CD4-positive, alpha-beta T cell (primary cell): ENCODE measurements around the gene HABP4. TPM values are rescaled to one million over a fixed set of nuclear protein-coding genes. Genes with fewer than 3 reads are reported as not detected.

Experiments used
- ATAC-seq: fragments of 200-7000 bp; cut with Tn5 transposase; one replicate; pipeline ENCODE4 v1.10.0; 2022; ENCODE audit warnings: mild to moderate bottlenecking; ENCODE audit not compliant: poor library complexity
- CTCF ChIA-PET: fragments of 350-600 bp; sonication (Branson Sonifier 250); formaldehyde crosslinking; loops from one replicate; lab custom pipeline; 2021; ENCODE audit warnings: antibody characterized with exemption, inconsistent platforms; lab: Charles Lee
- POLR2A ChIA-PET: fragments of 350-600 bp; sonication (Branson Sonifier 250); formaldehyde crosslinking; loops from one replicate; lab custom pipeline; 2021; ENCODE audit warnings: antibody characterized with exemption, inconsistent platforms; lab: Charles Lee
- DNase-seq, 14 experiments: peaks; one replicate each; pipeline ENCODE4 v3.0.0-alpha.2; 2013 to 2020; ENCODE audit warnings: mixed read lengths in 2 of 14
- H3K27ac ChIP-seq, 2 donors: one replicate each; pipeline versions ENCODE4 v1.5.1 to v1.7.0; 2013; ENCODE audit warnings: low read length in 2 of 2, low read depth in 1 of 2, mild to moderate bottlenecking in 1 of 2
- H3K27me3 ChIP-seq, 2 experiments: 1 replicate in 1 of 2; 2 replicates in 1 of 2; pipeline versions ENCODE4 v1.6.1 to v1.7.0; 2013; ENCODE audit warnings: low read length in 2 of 2, control low read depth in 1 of 2, mild to moderate bottlenecking in 1 of 2, moderate library complexity in 1 of 2; ENCODE audit not compliant: insufficient read depth in 2 of 2, control insufficient read depth in 1 of 2
- H3K36me3 ChIP-seq: one replicate; pipeline ENCODE4 v1.6.1; 2013; ENCODE audit warnings: low read length, control low read depth; ENCODE audit not compliant: insufficient read depth
- H3K4me1 ChIP-seq: one replicate; pipeline ENCODE4 v1.6.1; 2013; ENCODE audit warnings: low read length, control low read depth; ENCODE audit not compliant: insufficient read depth
- H3K4me3 ChIP-seq: one replicate; pipeline ENCODE4 v1.5.1; 2013; ENCODE audit warnings: mild to moderate bottlenecking, low read length, moderate library complexity
- H3K9me3 ChIP-seq, 2 experiments: 1 replicate in 1 of 2; 2 replicates in 1 of 2; pipeline versions ENCODE4 v1.6.1 to v1.7.0; 2013; ENCODE audit warnings: low read length in 2 of 2, mild to moderate bottlenecking in 2 of 2, control low read depth in 1 of 2, moderate library complexity in 1 of 2; ENCODE audit not compliant: control insufficient read depth in 1 of 2, insufficient read depth in 1 of 2
- H3K27ac Mint-ChIP-seq: one replicate; pipeline ENCODE4 v1.8.0; 2020; ENCODE audit warnings: mixed read lengths
- H3K27me3 Mint-ChIP-seq: one replicate; pipeline ENCODE4 v1.8.0; 2021; ENCODE audit warnings: mixed read lengths
- H3K36me3 Mint-ChIP-seq: one replicate; pipeline ENCODE4 v1.8.0; 2021; ENCODE audit warnings: low read depth, mixed read lengths
- H3K4me1 Mint-ChIP-seq: one replicate; pipeline ENCODE4 v1.8.0; 2021; ENCODE audit warnings: low read depth, mixed read lengths
- H3K4me3 Mint-ChIP-seq: one replicate; pipeline ENCODE4 v1.8.0; 2020; ENCODE audit warnings: mild to moderate bottlenecking, mixed read lengths
- H3K9me3 Mint-ChIP-seq: one replicate; pipeline ENCODE4 v1.8.0; 2020; ENCODE audit warnings: mixed read lengths
- CTCF ChIP-seq: fragments of 200-600 bp; IDR thresholded peaks from one replicate; pipeline ENCODE4 v1.8.0; 2022; ENCODE audit warnings: antibody characterized with exemption, mild to moderate bottlenecking
- intact Hi-C, 2 experiments: fragments of 100-400 bp; cut with DNase I in 1 of 2; cut with micrococcal nuclease in 1 of 2; formaldehyde crosslinking; loops; one replicate each; pipeline versions ENCODE4 v1.15.1 to v1.9.0; 2023 to 2025; cut with DNase I, micrococcal nuclease
- total RNA-seq, 174 experiments: library from RNA in 2 of 174; stranded (reverse) in 2 of 174; gene quantifications; one replicate each; pipeline ENCODE4 v1.2.3 and lab custom pipeline; 2021 to 2026

HABP4 gene
- total RNA-seq, 2 experiments from 2014 or later: 29.7 to 31.7 TPM

GRCh38 chr9:96514800-96515158 lies 64.8 kb downstream of the HABP4 start:
- Mint-ChIP-seq H3K27ac (no peak overlapping the region), H3K4me3 (no peak overlapping the region), H3K4me1 (no peaks in the 10 kb centered on the region), H3K36me3 (peaks cover 28% of the 10 kb centered on the region), H3K27me3 (no peaks in the 10 kb centered on the region), H3K9me3 (no peaks in the 10 kb centered on the region)
- DNase-seq (no peak), ATAC-seq (no peak)
- CTCF ChIA-PET: no interaction called here
- TF ChIP-seq CTCF: no peak
- no peaks in the 10 kb centered on the region for H3K27me3 ChIP-seq
- no peak overlapping the region for H3K27ac ChIP-seq
- no peaks in the 10 kb centered on the region for H3K9me3 ChIP-seq
- H3K36me3 ChIP-seq: peaks cover 4% of the 10 kb centered on the region
- no peak overlapping the region for H3K4me3 ChIP-seq
- intact Hi-C loops: no loop called here
- H3K4me1 ChIP-seq: no peaks in the 10 kb centered on the region
- POLR2A ChIA-PET: no interaction called here

- Histone ChIP-seq H3K4me1 (no peaks in the 10 kb centered on the region), H3K27me3 (no peaks in the 10 kb centered on the region), H3K27ac (no peak overlapping the region), H3K9me3 (no peaks in the 10 kb centered on the region), H3K4me3 (no peak overlapping the region), H3K36me3 (peaks cover 4% of the 10 kb centered on the region)
- H3K9me3 Mint-ChIP-seq: no peaks in the 10 kb centered on the region
- TF ChIP-seq CTCF: no peak
- H3K27ac Mint-ChIP-seq: no peak overlapping the region
- POLR2A ChIA-PET: no interaction called here
- intact Hi-C loops: no loop called here
- peaks cover 28% of the 10 kb centered on the region for H3K36me3 Mint-ChIP-seq
- H3K4me1 Mint-ChIP-seq: no peaks in the 10 kb centered on the region
- H3K27me3 Mint-ChIP-seq: no peaks in the 10 kb centered on the region
- ATAC-seq (no peak), DNase-seq (no peak)
- CTCF ChIA-PET: no interaction called here
- no peak overlapping the region for H3K4me3 Mint-ChIP-seq
Measured at GRCh38 chr9:96515621-96516470, 65.9 kb downstream of the HABP4 start.

GRCh38 chr9:96519095-96519494 lies 69.1 kb downstream of the HABP4 start:
- ChIA-PET CTCF (no interaction called here), POLR2A (no interaction called here)
- intact Hi-C loops: no loop called here
- TF ChIP-seq CTCF: no peak
- H3K4me3 ChIP-seq: no peak overlapping the region
- peaks cover 4% of the 10 kb centered on the region for H3K4me1 ChIP-seq
- H3K9me3 ChIP-seq: no peaks in the 10 kb centered on the region
- H3K36me3 ChIP-seq: peaks cover 1% of the 10 kb centered on the region
- no peaks in the 10 kb centered on the region for H3K27me3 ChIP-seq
- no peak overlapping the region for H3K4me3 Mint-ChIP-seq
- no peak overlapping the region for H3K27ac Mint-ChIP-seq
- DNase-seq (no peak), ATAC-seq (no peak)
- H3K27ac ChIP-seq: no peak overlapping the region
- H3K27me3 Mint-ChIP-seq: no peaks in the 10 kb centered on the region
- H3K9me3 Mint-ChIP-seq: no peaks in the 10 kb centered on the region
- H3K4me1 Mint-ChIP-seq: peaks cover 20% of the 10 kb centered on the region
- H3K36me3 Mint-ChIP-seq: peaks cover 38% of the 10 kb centered on the region
